HCT116 (cell line): ENCODE measurements around the gene FAM174A. TPM values are rescaled to one million over a fixed set of nuclear protein-coding genes. Genes with fewer than 3 reads are reported as not detected.

Experiments
- ATAC-seq: fragments of 200-7000 bp; cut with Tn5 transposase; 2 replicates; pipeline ENCODE4 v1.9.1; 2020; ENCODE audit warnings: mild to moderate bottlenecking, moderate library complexity
- BruUV-seq: library from RNA; stranded (reverse); fragments of 400-500 nt; replicated peaks from 2 replicates; lab custom pipeline; 2021; lab: Mats Ljungman, UMichigan
- CTCF ChIA-PET: fragments of 300-600 bp; sonication (Branson Sonifier 250); formaldehyde crosslinking; loops from one replicate; lab custom pipeline; 2021; ENCODE audit warnings: antibody characterized with exemption; lab: Charles Lee
- POLR2A ChIA-PET: fragments of 300-600, 350-600 bp; sonication (Branson Sonifier 250); formaldehyde crosslinking; loops from one replicate; lab custom pipeline; 2021; ENCODE audit warnings: antibody characterized with exemption; lab: Charles Lee
- RAD21 ChIA-PET, 2 experiments: fragments of 300-600 bp; sonication (Branson Sonifier 250); formaldehyde crosslinking; loops; one replicate each; lab custom pipeline; 2023; ENCODE audit warnings: low total read pairs in 2 of 2; ENCODE audit not compliant: uncharacterized antibody in 2 of 2, unreplicated experiment in 2 of 2, low non-redundant PET in 1 of 2; lab: Charles Lee
- DNase-seq: peaks from one replicate; pipeline ENCODE4 v3.0.0-alpha.2; 2010; ENCODE audit warnings: low read depth, low spot score
- H2AFZ ChIP-seq: fragments of 200-600 bp; shearing (Covaris generic), sonication (generic); 2 replicates; pipeline ENCODE4 v1.6.1; 2017; ENCODE audit warnings: low read depth, mixed run types, mixed read lengths, antibody characterized with exemption, low read length; ENCODE audit not compliant: poor library complexity, severe bottlenecking
- H3K27ac ChIP-seq: 2 replicates; pipeline ENCODE4 v1.5.1; 2012; ENCODE audit warnings: low read depth, low read length
- H3K27me3 ChIP-seq: fragments of 200-600 bp; sonication (generic); 2 replicates; pipeline ENCODE4 v1.6.1; 2016; ENCODE audit warnings: mixed run types, low read length, mixed read lengths; ENCODE audit not compliant: insufficient read depth
- H3K36me3 ChIP-seq, 2 experiments: fragments of 200-500 bp in 1 of 2; fragments of 200-600 bp in 1 of 2; sonication (Bioruptor generic) in 1 of 2; sonication (generic) in 1 of 2; 2 replicates each; pipeline versions ENCODE4 v1.5.1 to v1.6.1; 2014 to 2016; ENCODE audit warnings: low read length in 2 of 2, inconsistent platforms in 1 of 2, mixed read lengths in 1 of 2, mixed run types in 1 of 2; ENCODE audit not compliant: insufficient read depth in 2 of 2, control insufficient read depth in 1 of 2
- H3K4me1 ChIP-seq, 2 experiments: fragments of 200-600 bp in 1 of 2; sonication (generic) in 1 of 2; 2 replicates each; pipeline versions ENCODE4 v1.5.1 to v1.6.1; 2012 to 2017; ENCODE audit warnings: low read length in 2 of 2, inconsistent platforms in 1 of 2, mild to moderate bottlenecking in 1 of 2, mixed read lengths in 1 of 2, mixed run types in 1 of 2, moderate library complexity in 1 of 2; ENCODE audit not compliant: insufficient read depth in 2 of 2, control insufficient read depth in 1 of 2
- H3K4me2 ChIP-seq: fragments of 200-600 bp; sonication (generic); 2 replicates; pipeline ENCODE4 v1.6.1; 2017; ENCODE audit warnings: mixed run types, low read length, mixed read lengths
- H3K4me3 ChIP-seq, 2 experiments: fragments of 200-600 bp in 1 of 2; sonication (generic) in 1 of 2; replicated peaks in 1 of 2; 2 replicates each; pipeline ENCODE4 v1.5.1; 2011 to 2016; ENCODE audit warnings: low read length in 2 of 2, control low read depth in 1 of 2, low read depth in 1 of 2, mild to moderate bottlenecking in 1 of 2, mixed read lengths in 1 of 2, mixed run types in 1 of 2
- H3K79me2 ChIP-seq: fragments of 200-600 bp; sonication (generic); 2 replicates; pipeline ENCODE4 v1.6.1; 2017; ENCODE audit warnings: mild to moderate bottlenecking, mixed run types, low read length, moderate library complexity, mixed read lengths; ENCODE audit not compliant: insufficient read depth
- H3K9ac ChIP-seq: fragments of 200-600 bp; sonication (generic); 2 replicates; pipeline ENCODE4 v1.6.1; 2016; ENCODE audit warnings: low read length, mixed read lengths
- H3K9me2 ChIP-seq: fragments of 200-600 bp; sonication (generic), shearing (Covaris generic); 2 replicates; pipeline ENCODE4 v1.6.1; 2017; ENCODE audit warnings: mixed run types, mild to moderate bottlenecking, moderate library complexity; ENCODE audit not compliant: insufficient read depth
- H3K9me3 ChIP-seq, 2 experiments: fragments of 200-500 bp in 1 of 2; fragments of 200-600 bp in 1 of 2; sonication (Bioruptor generic) in 1 of 2; sonication (generic) in 1 of 2; 2 replicates each; pipeline ENCODE4 v1.6.1; 2014 to 2017; ENCODE audit warnings: low read length in 2 of 2, mixed read lengths in 2 of 2, inconsistent platforms in 1 of 2, low read depth in 1 of 2, mild to moderate bottlenecking in 1 of 2, mixed run types in 1 of 2, moderate library complexity in 1 of 2; ENCODE audit not compliant: control insufficient read depth in 1 of 2, insufficient read depth in 1 of 2
- H4K20me1 ChIP-seq: fragments of 200-600 bp; sonication (generic), shearing (Covaris generic); 2 replicates; pipeline ENCODE4 v1.6.1; 2017; ENCODE audit warnings: mixed run types, mild to moderate bottlenecking, moderate library complexity; ENCODE audit not compliant: insufficient read depth
- intact Hi-C: fragments of 100-400 bp; cut with micrococcal nuclease; formaldehyde crosslinking; loops from 2 replicates; pipeline ENCODE4 v1.10.0; 2022
- total RNA-seq: library from RNA; stranded (reverse); gene quantifications from one replicate; pipeline ENCODE4 v1.2.1, GENCODE V29; 2021; ENCODE audit not compliant: unreplicated experiment
- TF ChIP-seq, protein P1 (sequence below), 3 experiments: fragments of 200-600 bp in 1 of 3; sonication (generic) in 1 of 3; IDR thresholded peaks in 2 of 3; conservative IDR thresholded peaks in 1 of 3; 2 replicates each; pipeline ENCODE4 v1.5.1; 2012 to 2017; ENCODE audit warnings: low read depth in 2 of 3, low read length in 2 of 3, antibody characterized with exemption in 1 of 3, borderline replicate concordance in 1 of 3, control low read depth in 1 of 3, mild to moderate bottlenecking in 1 of 3, mixed read lengths in 1 of 3, mixed run types in 1 of 3, moderate library complexity in 1 of 3; ENCODE audit not compliant: insufficient read depth in 1 of 3
- TF ChIP-seq, protein P2 (sequence below): IDR thresholded peaks from 2 replicates; pipeline ENCODE4 v1.6.1; 2012; ENCODE audit warnings: low read depth

Gene FAM174A
- total RNA-seq, 1 experiment from 2014 or later, result 8.6 TPM

GRCh38 chr5:100520348-100520747, 14.8 kb upstream of the FAM174A start:
- intact Hi-C loops, result no loop called here
- H3K79me2 ChIP-seq, result no peaks in the 10 kb centered on the region
- CTCF ChIA-PET, result no interaction called here
- H4K20me1 ChIP-seq, result no peaks in the 10 kb centered on the region
- no peak overlapping the region for H2AFZ ChIP-seq
- ATAC-seq (peak; percentile 32; the same call in 1 of the 2 replicates), DNase-seq (no peak)
- H3K4me1 ChIP-seq, result no peaks in the 10 kb centered on the region
- no peak overlapping the region for H3K9ac ChIP-seq
- H3K36me3 ChIP-seq, result no peaks in the 10 kb centered on the region
- no TSS peak for BruUV-seq
- RAD21 ChIA-PET, result no interaction called here
- POLR2A ChIA-PET, result no interaction called here
- TF ChIP-seq, protein P1, sequence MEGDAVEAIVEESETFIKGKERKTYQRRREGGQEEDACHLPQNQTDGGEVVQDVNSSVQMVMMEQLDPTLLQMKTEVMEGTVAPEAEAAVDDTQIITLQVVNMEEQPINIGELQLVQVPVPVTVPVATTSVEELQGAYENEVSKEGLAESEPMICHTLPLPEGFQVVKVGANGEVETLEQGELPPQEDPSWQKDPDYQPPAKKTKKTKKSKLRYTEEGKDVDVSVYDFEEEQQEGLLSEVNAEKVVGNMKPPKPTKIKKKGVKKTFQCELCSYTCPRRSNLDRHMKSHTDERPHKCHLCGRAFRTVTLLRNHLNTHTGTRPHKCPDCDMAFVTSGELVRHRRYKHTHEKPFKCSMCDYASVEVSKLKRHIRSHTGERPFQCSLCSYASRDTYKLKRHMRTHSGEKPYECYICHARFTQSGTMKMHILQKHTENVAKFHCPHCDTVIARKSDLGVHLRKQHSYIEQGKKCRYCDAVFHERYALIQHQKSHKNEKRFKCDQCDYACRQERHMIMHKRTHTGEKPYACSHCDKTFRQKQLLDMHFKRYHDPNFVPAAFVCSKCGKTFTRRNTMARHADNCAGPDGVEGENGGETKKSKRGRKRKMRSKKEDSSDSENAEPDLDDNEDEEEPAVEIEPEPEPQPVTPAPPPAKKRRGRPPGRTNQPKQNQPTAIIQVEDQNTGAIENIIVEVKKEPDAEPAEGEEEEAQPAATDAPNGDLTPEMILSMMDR (IDR thresholded peaks at IDR 0.05 in 2 of 3, conservative IDR thresholded peaks at IDR 0.05 in 1 of 3; ENCODE audit: borderline replicate concordance in 1 of 3, insufficient read depth in 1 of 3, low read depth in 2 of 3, low read length in 2 of 3), result peak in 2 of 3 experiments; percentile 21 to 43; a peak in 3 of 6 replicates
- TF ChIP-seq, protein P2, sequence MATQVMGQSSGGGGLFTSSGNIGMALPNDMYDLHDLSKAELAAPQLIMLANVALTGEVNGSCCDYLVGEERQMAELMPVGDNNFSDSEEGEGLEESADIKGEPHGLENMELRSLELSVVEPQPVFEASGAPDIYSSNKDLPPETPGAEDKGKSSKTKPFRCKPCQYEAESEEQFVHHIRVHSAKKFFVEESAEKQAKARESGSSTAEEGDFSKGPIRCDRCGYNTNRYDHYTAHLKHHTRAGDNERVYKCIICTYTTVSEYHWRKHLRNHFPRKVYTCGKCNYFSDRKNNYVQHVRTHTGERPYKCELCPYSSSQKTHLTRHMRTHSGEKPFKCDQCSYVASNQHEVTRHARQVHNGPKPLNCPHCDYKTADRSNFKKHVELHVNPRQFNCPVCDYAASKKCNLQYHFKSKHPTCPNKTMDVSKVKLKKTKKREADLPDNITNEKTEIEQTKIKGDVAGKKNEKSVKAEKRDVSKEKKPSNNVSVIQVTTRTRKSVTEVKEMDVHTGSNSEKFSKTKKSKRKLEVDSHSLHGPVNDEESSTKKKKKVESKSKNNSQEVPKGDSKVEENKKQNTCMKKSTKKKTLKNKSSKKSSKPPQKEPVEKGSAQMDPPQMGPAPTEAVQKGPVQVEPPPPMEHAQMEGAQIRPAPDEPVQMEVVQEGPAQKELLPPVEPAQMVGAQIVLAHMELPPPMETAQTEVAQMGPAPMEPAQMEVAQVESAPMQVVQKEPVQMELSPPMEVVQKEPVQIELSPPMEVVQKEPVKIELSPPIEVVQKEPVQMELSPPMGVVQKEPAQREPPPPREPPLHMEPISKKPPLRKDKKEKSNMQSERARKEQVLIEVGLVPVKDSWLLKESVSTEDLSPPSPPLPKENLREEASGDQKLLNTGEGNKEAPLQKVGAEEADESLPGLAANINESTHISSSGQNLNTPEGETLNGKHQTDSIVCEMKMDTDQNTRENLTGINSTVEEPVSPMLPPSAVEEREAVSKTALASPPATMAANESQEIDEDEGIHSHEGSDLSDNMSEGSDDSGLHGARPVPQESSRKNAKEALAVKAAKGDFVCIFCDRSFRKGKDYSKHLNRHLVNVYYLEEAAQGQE, result no peak
- no peak overlapping the region for H3K4me3 ChIP-seq
- H3K27me3 ChIP-seq, result no peaks in the 10 kb centered on the region
- no peaks in the 10 kb centered on the region for H3K9me2 ChIP-seq
- no peaks in the 10 kb centered on the region for H3K9me3 ChIP-seq
- H3K4me2 ChIP-seq, result no peak overlapping the region
- H3K27ac ChIP-seq, result no peak overlapping the region
